GM18873 (cell line): Measurements from ENCODE around the gene LSM14B.

Experiments
- ATAC-seq: cut with Tn5 transposase; IDR thresholded peaks from one replicate; pipeline ENCODE4 v1.9.1; 2021; ENCODE audit warnings: mild to moderate bottlenecking, moderate library complexity, moderate number of reproducible peaks; ENCODE audit not compliant: unreplicated experiment, low FRiP score

The LSM14B gene

GRCh38 chr20:62160253-62160652, 38.0 kb downstream of the LSM14B start:
- ATAC-seq, result no peak

DNA sequence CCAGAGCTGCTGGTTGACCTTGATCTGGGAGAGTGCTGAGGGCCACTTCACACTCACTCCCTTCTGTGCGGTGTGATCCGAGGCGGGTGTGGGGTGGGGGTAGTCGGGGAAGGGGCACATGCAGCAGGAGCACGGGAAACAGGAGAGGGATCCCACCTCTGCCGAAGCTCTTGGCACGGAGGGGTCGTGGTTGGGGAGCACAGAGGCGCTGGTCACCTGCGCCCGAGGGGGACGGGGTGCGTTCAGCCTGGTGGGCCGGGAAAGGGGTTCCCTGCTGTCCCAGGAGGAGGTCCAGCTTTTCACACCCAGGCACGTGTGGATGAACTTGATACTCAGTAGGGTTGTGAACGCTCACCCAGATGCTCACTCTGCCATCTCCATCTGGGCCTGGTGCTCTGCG, 38.6 kb downstream of the LSM14B start:
- no peak for ATAC-seq

DNA sequence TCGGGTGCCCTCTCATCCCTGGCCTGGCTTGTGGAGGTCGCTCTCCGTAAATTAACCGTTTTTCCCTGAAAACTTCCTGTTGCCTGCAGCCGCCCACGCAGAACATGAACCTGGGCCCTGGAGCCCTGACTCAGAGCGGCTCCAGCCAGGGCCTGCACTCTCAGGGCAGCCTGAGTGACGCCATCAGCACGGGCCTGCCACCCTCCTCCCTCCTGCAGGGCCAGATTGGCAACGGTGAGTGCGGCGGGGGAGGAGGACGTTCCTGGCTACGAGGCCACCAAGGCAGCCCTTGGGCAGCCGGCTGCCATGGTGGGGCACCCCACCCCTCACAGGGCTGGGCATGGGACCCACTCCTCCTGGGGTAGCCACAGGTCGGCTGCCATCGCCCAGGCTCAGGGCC, 39.1 kb downstream of the LSM14B start:
- ATAC-seq, result no peak

DNA sequence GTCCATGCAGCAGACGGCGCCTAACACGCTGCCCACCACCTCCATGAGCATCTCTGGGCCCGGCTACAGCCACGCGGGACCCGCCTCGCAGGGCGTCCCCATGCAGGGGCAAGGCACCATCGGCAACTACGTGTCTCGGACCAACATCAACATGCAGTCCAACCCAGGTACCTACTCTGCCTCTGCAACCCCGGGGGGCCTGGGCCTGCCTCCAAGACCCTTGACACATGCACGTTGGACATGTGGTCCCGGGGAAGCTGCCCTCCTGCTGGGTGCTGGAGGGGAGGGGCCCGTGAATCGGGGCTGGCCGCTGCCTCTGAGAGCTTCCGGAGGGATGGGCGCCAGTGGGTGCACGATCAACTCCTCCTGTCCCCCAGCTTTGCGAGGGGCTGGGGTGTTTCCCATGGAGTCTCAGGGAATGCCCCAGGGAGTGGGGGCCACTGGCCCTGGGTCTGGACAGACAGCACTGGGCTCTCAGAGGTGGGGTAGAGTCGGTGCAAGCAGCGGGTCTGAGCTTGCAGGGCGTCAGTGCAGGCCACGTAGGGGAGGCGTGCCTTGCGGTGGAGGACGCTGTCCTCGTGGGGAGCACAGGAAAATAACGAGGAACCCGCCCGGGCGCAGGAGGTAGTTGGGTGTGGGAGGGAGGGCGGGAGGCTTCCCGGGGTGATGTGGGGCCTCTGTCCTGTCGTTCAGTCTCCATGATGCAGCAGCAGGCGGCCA, 40.6 kb downstream of the LSM14B start:
- no peak for ATAC-seq

DNA sequence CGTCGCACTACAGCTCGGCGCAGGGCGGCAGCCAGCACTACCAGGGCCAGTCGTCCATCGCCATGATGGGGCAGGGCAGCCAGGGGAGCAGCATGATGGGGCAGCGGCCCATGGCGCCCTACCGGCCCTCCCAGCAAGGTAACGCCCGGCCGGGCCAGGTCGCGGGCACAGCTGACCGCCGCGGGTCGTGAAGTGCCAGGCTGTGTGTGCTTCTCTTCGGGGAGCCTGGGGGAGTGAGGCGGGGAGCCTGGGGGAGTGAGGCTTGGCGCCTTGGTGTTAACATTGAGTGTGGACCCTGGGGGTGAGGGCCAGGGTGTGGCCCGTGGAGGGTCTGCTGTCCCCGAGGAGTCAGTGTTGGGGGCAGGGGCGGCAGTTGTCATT, 41.2 kb downstream of the LSM14B start:
- ATAC-seq, result no peak

DNA sequence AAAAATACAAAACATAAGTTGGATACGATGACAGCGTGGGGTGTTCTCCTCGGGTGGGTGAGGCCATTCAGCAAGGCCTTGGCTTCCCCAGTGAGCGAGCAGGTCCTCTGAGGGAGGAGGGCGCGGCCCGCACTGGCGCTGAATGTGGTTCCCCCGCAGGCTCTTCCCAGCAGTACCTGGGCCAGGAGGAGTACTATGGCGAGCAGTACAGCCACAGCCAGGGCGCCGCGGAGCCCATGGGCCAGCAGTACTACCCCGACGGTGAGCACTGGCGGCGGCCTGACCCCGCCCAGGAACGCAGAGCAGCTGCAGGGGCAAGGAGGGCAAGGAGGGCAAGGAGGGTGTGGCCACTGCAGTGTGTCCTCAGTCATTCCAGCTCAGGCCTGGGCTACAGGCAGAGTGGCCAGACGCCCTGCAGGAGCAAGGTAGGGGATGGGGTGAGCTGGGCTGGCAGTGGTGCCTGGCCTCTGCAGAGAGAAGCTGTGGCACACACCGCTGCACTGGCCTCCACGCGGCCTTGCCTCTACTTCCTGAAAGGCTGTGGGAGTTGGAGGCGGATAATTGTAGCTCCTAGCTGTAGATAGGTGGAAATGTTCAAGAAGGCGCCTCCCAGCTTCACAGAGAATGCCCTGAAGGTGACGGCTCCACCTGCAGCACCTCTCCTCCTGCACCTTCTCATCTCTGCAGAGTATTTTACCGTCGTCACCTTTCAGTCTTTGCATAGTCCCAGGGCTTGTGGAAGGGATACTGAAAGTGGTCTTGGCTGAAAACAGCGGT, 41.9 kb downstream of the LSM14B start:
- no peak for ATAC-seq

DNA sequence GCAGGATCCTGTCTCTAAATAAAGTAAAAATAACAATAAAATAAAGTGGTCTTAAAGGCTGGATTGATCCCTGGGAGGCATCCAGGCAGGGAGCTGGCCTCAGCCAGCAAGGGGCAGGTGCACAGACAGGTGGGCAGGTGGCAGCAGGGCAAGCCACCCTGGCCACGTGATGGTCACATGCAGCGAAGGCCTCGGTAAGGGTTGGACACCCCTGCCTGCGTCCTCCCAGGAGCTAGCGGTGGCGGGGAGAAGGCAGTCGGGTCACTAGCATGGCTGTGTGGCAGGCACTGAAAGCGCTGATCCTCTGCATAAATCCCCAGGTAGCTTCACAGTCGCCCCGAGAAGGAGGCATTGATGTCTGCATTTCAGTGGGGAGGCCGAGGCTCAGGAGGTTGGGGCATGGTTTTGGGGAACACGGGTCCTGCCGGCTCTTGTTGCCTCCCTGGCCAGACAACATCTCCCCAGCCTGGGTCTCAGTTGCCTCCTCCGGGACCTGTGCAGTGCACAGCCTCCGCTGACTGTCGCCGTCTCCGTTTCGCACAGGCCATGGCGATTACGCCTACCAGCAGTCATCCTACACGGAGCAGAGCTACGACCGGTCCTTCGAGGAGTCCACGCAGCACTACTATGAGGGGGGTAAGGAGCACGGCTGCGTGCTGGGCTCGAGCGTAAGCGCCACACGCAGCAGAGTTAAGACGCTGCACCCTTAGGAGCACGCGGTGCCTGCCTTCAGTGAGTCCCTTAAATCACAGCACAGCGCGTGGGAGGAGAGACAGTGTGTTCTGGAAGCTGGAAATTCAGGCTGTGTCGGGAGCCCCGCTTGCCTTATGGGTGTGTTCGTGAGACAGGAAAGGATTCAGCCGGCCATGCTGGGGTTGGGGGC, 42.8 kb downstream of the LSM14B start:
- ATAC-seq, result no peak

GRCh38 chr20:62165762-62166399, 43.6 kb downstream of the LSM14B start:
- no peak for ATAC-seq

DNA sequence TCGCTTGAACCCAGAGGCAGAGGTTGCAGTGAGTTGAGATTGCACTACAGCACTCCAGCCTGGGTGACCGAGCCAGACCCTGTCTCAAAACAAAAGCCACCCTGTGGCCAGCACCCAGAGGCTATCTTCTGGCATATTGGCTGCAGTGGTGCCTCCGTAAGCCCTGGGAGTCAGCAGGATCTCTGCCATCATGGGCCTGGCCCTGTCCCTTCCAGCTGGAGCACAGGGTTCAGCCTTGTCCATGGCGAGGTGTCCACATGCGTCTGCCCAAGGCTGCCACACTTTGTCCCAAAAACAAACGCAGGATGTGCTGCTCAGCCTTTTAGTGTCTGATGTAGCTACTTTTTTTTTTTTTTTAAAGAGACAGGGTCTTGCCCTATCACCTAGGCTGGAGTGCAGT, 45.2 kb downstream of the LSM14B start:
- ATAC-seq, result no peak

DNA sequence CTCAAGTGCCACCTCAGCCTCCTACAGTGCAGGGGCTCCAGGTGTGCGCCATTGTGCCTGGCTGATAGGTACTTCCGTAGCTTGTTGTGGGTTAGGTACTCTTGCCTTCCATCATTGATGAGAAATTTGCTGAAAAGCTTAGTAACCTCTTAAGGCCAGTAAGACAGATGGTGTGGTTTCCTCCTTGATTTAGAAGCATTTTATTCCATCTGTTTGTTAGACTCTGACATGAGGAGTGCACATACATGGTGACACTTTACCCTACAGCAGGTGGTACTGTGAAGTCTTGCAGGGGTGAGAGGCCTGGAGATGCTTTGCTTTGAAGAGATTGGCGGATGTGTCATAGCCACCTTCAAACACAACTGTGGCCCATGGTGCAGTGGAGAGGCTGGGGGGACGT, 45.8 kb downstream of the LSM14B start:
- no peak for ATAC-seq

- ATAC-seq, result no peak
These were observed 46.7 kb downstream of the LSM14B start for GRCh38 chr20:62168890-62169435.

GRCh38 chr20:62170536-62170935, 48.3 kb downstream of the LSM14B start:
- ATAC-seq, result no peak

DNA sequence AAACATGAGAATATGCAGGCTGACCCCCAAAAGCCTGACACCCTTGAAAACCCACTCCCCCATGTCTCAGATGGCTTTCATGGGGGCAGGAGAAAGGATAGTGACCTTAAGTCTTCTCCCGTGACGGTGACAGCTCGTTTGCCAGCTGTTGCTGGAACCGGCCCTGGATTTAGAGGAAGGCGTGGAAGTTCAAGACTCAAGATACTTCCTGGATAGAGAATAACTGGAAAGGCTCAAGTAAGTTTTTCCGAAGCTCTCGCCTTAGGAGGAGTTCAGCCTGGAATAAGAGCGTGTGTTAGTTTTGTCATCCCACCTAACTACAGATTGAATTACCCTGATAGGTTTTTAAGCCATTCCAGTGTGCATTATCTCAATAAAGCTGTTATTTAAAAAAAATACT, 49.0 kb downstream of the LSM14B start:
- ATAC-seq, result no peak

DNA sequence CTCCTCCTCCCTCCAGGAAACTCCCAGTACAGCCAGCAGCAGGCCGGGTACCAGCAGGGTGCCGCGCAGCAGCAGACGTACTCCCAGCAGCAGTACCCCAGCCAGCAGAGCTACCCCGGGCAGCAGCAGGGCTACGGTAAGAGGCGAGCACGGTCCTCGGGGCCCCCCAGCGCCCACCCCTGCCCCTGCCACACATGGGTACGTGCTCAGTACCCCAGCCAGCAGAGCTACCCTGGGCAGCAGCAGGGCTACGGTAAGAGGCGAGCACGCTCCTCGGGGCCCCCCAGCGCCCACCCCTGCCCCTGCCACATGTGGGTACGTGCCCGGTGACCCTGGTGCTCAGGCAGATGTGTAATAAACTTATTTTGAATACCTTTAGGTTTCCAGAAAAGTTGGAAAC, 50.4 kb downstream of the LSM14B start:
- no peak for ATAC-seq

DNA sequence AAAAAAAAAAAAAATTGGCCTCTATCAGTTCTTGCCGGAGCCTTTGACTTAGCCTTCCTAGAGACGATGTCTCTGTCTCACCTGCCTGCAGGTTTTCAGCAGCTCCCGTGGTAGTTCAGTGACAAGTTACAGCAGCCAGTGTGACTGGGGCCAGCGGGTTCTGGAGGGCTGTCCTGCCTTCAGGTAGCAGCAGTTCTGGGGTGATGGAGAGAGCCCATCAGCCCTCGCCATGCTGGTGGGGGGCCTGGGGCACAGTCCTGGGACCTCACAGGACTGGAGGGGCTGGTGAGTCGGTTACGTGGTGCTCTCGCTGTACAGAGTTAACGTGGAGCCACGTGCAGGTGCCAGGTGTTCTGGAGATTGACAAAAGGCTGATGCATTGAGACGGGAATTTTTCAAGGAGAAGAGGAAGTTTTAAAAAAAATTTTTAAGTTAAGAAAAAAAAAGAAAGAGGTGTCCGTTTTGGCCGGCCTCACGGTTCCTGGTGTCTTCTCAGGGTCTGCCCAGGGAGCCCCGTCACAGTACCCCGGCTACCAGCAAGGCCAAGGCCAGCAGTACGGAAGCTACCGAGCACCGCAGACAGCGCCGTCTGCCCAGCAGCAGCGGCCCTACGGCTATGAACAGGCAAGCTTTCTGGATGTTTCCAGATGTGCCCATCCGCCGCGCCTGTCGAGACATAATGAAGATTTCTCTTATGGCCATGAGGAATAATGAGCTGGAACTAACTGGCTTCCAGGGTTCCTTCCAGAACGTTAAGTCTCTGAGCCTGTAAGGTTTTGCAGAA, 51.9 kb downstream of the LSM14B start:
- no peak for ATAC-seq

GRCh38 chr20:62174870-62175624, 52.8 kb downstream of the LSM14B start:
- ATAC-seq, result no peak

- no peak for ATAC-seq
These were observed 53.4 kb downstream of the LSM14B start for GRCh38 chr20:62175711-62176110.

GRCh38 chr20:62176866-62177265, 54.6 kb downstream of the LSM14B start:
- ATAC-seq, result no peak

- ATAC-seq, result no peak
These were observed 55.0 kb downstream of the LSM14B start for GRCh38 chr20:62177307-62177706.
